ENCODE data around the gene TCEAL5. TPM values are rescaled to one million over a fixed set of nuclear protein-coding genes. Genes with fewer than 3 reads are reported as not detected.
A peak's percentile ranks its signal among the peaks of the same experiment; 100 is the strongest.
"Not testable (repeated sequence)": the region's sequence is repeated elsewhere in the genome, so short reads cannot be mapped to it uniquely, and the experiment has no call there.

TCEAL5 gene
- total RNA-seq, result not detected in 2 replicates

DNA sequence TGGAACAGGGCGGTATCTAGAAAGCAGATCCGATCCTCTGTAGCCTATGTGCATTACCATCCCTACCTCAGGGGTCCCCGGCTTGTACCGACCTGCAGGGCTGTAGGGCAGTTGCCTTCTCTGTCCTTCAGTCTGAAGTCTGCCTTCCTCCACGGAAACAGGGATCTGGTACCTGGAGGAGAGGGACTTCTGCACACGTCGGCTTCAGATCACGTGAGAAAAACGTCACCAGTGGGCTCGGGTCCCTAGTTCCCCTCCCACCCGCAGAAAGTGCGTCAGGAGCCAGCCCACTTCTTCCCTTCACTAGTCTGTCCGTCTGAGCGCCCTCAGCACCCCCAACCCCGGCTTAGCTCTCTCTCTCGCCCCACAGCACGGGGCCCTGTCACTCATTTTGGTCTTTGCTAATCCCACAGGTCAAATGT, at the start of gene TCEAL5:
Gene TCEAL5, minus strand, starts transcription at position 170 of the 422 bp plus-strand sequence. CDS start 2,187 bp downstream, outside the sequence.
- no peak for DNase-seq (ENCODE audit: low read depth in 2 of 2)

GRCh38 chrX:103311399-103311780, 34.8 kb upstream of the TCEAL5 start:
- no peak for DNase-seq (ENCODE audit: low read depth in 2 of 2)

GRCh38 chrX:103310555-103311398, 34.2 kb upstream of the TCEAL5 start, which contains the start of gene BEX2:
Gene BEX2, minus strand, starts transcription at chrX:103310990. Its CDS starts 1,014 bp downstream, at chrX:103309976.
- peak in 1 of 2 donors; percentile 28 for DNase-seq (ENCODE audit: low read depth in 2 of 2)

DNA sequence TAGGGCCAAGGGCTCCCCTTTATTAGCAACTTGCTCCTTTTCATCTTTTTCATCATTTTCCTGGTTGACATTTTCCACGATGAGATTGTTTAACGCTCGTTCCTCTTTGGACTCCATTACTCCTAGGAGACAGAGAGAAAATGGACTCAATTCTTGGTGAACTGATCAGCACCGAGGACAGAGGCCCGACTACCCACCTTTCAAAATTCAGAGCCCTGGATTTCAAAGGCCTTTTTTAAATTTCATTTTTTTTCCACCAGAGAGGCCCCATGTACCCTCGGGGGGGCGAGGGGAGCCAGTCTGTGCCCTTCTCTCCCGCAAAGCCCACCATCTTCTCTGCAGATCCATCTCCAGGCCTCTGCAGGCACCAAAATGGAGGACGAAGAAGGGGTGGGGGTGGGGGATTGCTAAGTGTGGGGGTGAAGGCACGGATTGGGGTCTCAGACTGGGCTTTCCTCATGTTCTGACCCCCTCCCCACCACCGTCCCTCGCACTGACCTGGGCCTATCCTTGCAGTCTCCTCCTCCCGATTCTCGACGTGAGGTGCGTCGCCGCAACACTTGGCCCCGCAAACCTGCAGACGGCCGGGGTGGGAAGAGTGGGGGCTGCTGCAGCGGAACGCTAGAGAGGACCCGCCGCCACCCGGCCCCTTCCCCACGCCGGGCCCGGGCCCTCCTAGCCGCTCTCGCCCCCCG, 33.5 kb upstream of the TCEAL5 start:
- no peak for DNase-seq (ENCODE audit: low read depth in 2 of 2)

GRCh38 chrX:103305666-103306065, 29.1 kb upstream of the TCEAL5 start:
- not testable (repeated sequence) for DNase-seq (ENCODE audit: low read depth in 2 of 2)

- no peak for DNase-seq (ENCODE audit: low read depth in 2 of 2)
Observed at GRCh38 chrX:103304705-103305104, 28.2 kb upstream of the TCEAL5 start.

DNA sequence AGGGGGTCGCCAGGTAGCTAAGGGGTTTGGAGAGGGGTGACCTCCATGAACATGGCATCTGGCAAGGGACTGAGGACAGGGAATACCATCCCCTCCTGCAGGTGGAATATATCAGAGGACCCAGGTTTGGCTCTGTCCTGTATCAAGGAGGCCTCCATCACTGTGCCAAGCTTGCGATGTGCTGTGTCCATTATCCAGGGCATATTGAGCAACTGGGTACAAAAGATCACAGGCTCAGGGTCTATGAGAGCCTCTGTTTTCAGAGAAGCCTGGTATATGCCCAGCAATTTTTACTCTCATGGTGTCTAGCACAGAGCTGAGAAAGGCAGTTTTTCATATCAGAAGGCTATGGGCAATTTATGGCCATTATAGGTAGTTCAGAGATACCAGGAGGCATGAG, 16.6 kb upstream of the TCEAL5 start:
- DNase-seq (ENCODE audit: low read depth in 2 of 2), result no peak

DNA sequence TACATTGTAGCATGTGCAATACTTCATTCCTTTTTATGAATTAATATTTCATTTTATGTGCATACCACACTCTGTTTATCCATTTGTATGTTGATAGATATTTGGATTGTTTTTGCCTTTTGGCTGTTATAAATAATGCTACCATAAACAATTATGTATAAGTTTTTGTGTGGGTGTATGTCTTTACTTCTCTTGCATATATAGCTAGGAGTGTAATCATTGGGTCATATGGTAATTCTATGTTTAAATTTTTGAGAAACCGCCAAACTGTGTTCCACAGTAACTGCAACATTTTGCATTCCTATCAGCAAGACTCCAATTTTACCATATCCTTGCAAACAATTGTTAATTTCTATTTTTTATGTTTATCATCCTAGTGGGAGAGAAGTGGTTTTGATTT, 3.1 kb upstream of the TCEAL5 start:
- no peak for DNase-seq (ENCODE audit: low read depth in 2 of 2)

DNA sequence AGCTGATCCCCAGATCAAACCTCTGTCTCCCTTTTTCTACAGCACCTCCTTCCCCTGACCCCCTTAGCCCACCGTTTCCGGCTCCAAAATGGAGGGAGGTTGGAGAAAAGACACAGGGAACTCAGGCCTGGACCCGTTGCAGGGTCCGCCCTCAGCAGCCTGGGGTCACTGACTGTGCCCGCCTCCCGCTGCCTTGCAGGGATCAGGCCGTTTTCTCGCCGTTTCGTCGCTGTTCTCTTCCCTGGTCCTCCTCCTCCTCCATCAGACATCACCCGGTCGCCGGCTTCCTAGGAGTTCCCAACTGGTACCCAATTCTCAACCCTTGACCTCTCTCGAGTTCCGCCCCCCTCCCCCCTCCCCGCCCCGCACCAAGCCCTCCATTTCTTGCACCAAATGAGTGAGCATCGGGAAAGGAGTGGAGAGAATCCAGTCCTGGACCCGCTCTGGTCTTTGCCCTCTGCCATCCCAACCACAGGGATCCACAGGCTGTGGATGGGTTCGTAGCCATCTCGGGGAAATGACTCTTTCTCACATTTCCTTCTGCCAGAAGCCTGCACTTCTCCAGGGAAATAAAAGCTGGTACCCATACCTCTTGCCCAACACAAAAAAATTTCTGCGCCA, 493 bp downstream of the TCEAL5 start:
- DNase-seq (ENCODE audit: low read depth in 2 of 2), result no peak

- DNase-seq (ENCODE audit: low read depth in 2 of 2), result no peak
Observed at GRCh38 chrX:103274284-103274683, 2.3 kb downstream of the TCEAL5 start.

DNA sequence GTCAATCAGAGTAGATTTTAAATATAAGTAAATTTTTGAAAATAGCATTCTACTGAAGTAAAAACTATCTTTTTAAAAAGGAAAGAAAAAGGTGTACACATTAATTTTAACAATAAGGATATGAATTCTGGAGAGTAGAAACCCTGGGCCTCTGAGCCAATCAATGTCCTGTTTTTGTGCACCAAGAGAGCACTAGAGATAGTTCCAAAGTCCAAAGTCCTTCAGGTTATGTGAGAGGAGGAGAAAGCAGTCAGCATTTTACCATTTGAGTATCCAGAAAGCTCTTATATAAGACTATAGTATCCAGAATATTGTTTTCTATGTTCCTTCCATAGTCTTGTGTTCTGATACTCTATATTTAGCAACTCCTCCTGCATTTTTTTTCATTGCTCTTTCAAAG, 18.3 kb downstream of the TCEAL5 start:
- DNase-seq (ENCODE audit: low read depth in 2 of 2), result no peak

GRCh38 chrX:103256651-103257050, 19.9 kb downstream of the TCEAL5 start:
- DNase-seq (ENCODE audit: low read depth in 2 of 2), result no peak

DNA sequence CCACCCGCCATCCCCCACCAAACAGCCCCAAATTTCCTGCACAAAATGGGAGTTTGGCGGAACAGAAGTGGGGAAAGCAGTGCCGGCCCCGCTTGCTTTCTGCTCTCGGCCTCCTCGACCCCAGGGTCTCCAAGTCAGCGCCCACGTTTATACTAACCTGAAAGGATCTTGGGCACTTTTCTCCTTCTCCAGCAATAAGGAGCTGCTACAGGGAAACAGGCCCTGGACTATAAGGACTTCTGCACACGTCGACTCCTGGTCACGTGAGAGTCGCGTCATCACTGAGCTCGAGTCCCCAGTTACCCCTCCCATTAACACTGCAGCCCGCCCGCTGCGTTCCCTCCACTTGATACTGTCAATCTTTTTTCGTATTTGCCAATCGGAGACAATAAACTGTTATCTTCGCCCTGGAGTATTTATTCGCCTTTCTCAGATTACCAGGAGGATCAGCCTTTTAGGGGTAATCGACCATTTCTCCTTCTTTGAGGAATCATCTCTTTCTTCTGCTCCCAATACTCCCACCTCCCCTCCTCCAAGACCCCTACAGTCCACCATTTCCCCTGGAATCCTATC, 21.5 kb downstream of the TCEAL5 start, which contains the start of gene TCEAL8:
Gene TCEAL8, minus strand, starts transcription at position 235 of the 573 bp plus-strand sequence. CDS start 1,176 bp downstream, outside the sequence.
- DNase-seq (ENCODE audit: low read depth in 2 of 2), result peak; percentile 47 to 83

DNA sequence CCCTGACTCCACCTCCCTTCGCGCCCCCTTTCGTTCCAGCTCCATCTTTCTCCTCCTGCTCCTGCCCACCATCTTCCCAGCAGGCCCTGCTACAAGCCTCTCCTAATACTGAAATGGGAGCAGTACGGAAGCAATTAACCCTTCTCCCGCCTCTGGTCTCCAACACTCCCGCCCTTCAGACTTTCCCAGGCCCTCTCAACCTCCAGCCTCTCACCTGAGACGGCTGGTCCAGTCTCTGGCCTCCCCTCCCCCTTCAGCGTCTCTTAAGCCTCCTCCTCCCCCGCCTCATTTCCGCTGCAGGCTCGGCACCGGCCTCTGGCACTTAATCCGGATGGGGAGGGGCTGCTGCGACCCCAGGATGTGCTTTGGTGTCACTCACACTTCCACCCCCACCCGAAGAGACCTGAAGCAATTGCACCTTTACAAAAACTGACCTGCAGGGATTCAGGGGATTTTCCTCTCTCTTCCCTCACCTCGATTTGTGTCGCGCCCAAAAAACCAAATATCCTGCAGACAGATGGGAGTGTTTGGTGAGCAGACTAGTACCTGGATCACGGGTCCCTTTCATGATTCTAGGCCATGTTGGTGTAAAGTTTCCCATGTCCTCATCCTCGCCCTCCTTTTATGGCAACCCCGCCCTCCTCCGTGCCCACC, 22.3 kb downstream of the TCEAL5 start:
- DNase-seq (ENCODE audit: low read depth in 2 of 2), result peak in 1 of 2 donors; percentile 48

GRCh38 chrX:103253608-103254007, 22.9 kb downstream of the TCEAL5 start:
- DNase-seq (ENCODE audit: low read depth in 2 of 2), result no peak

DNA sequence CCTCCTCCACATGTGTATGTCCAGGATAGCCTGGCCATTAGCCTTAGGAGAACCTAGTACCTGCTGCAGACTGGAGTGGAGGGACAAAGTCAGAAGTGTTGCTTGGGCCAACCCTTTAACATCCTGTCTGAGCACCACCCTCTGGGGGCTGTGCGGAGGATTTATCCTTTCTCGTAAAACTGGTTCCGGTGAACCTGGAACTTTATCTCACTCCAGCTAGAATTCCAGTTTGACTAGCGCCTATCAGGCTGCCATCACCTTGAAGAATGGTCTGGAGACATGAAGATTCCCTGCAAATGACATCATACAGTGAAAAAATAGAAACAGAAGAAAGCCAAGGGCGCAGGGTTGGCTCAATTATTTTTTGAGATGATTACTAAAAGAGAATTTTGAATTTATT, 25.6 kb downstream of the TCEAL5 start:
- DNase-seq (ENCODE audit: low read depth in 2 of 2), result no peak

GRCh38 chrX:103249805-103250204, 26.7 kb downstream of the TCEAL5 start:
- no peak for DNase-seq (ENCODE audit: low read depth in 2 of 2)

- peak; percentile 15 to 36 for DNase-seq (ENCODE audit: low read depth in 2 of 2)
Observed at GRCh38 chrX:103248553-103248952, 28.0 kb downstream of the TCEAL5 start.

DNA sequence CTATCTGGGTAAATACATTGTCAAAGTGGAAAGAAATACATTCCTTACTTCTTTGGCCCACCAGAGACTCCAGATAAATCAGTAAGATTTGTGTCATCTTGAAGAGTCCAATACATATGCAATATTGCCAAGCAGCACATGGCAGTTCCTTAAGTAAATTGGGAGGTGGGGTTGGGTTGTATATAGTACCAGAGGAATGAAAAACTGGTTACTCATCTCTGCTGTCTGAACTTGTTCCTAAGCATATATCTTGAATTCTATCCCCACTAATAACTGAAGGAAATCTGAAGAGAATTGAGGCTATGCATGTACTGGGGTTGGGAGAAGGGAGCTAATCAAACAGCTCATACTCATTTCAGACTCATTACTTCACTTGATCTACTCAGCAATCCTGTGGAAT, 36.4 kb downstream of the TCEAL5 start:
- DNase-seq (ENCODE audit: low read depth in 2 of 2), result no peak

- DNase-seq (ENCODE audit: low read depth in 2 of 2), result no peak
Observed at GRCh38 chrX:103236296-103236695, 40.3 kb downstream of the TCEAL5 start.

GRCh38 chrX:103235608-103236007, 40.9 kb downstream of the TCEAL5 start:
- not testable (repeated sequence) for DNase-seq (ENCODE audit: low read depth in 2 of 2)

Measured in dermis microvascular lymphatic vessel endothelial cell (primary cell).